A673 (cell line): Measurements from ENCODE around the gene MRPL28. TPM values are rescaled to one million over a fixed set of nuclear protein-coding genes. Genes with fewer than 3 reads are reported as not detected.

Source experiments
- BruUV-seq: library from RNA; stranded (reverse); fragments of 400-500 nt; replicated peaks from 2 replicates; lab custom pipeline; 2021; lab: Mats Ljungman, UMichigan
- CTCF ChIA-PET: fragments of 300-600 bp; sonication (Branson Sonifier 250); formaldehyde crosslinking; loops from one replicate; lab custom pipeline; 2022; ENCODE audit warnings: antibody characterized with exemption; lab: Charles Lee
- POLR2A ChIA-PET: fragments of 300-600 bp; sonication (Branson Sonifier 250); formaldehyde crosslinking; loops from one replicate; lab custom pipeline; 2022; ENCODE audit warnings: antibody characterized with exemption; ENCODE audit not compliant: low non-redundant PET; lab: Charles Lee
- DNase-seq: peaks from one replicate; pipeline ENCODE4 v3.0.0-alpha.2; 2015; ENCODE audit warnings: low spot score
- H3K27ac ChIP-seq: fragments of 200-600 bp; sonication (generic); 2 replicates; pipeline ENCODE4 v1.5.1; 2016; ENCODE audit warnings: mixed run types, low read depth, mild to moderate bottlenecking, mixed read lengths, antibody characterized with exemption, low read length; ENCODE audit not compliant: poor library complexity, severe bottlenecking
- H3K27me3 ChIP-seq: fragments of 200-600 bp; sonication (generic); replicated peaks from 2 replicates; pipeline ENCODE4 v1.6.1; 2017; ENCODE audit warnings: mixed run types, low read depth, mild to moderate bottlenecking, mixed read lengths, antibody characterized with exemption, low read length; ENCODE audit not compliant: insufficient read depth, poor library complexity
- H3K36me3 ChIP-seq: fragments of 200-600 bp; sonication (generic); 2 replicates; pipeline ENCODE4 v1.6.1; 2016; ENCODE audit warnings: mixed run types, mild to moderate bottlenecking, mixed read lengths, antibody characterized with exemption, low read length; ENCODE audit not compliant: insufficient read depth, poor library complexity, severe bottlenecking
- H3K4me1 ChIP-seq: fragments of 200-600 bp; sonication (generic); 2 replicates; pipeline ENCODE4 v1.6.1; 2017; ENCODE audit warnings: mixed run types, mild to moderate bottlenecking, mixed read lengths, antibody characterized with exemption, low read length; ENCODE audit not compliant: insufficient read depth, poor library complexity, severe bottlenecking
- H3K4me3 ChIP-seq: fragments of 200-600 bp; sonication (generic); 2 replicates; pipeline ENCODE4 v1.5.1; 2016; ENCODE audit warnings: low read depth, mixed run types, mild to moderate bottlenecking, mixed read lengths, low read length; ENCODE audit not compliant: poor library complexity, severe bottlenecking
- H3K9me3 ChIP-seq: fragments of 200-600 bp; sonication (generic); 2 replicates; pipeline ENCODE4 v1.6.1; 2016; ENCODE audit warnings: mixed run types, low read depth, mild to moderate bottlenecking, mixed read lengths, antibody characterized with exemption, low read length; ENCODE audit not compliant: poor library complexity, severe bottlenecking
- EZH2 ChIP-seq: fragments of 200-600 bp; sonication (generic); IDR thresholded peaks from 2 replicates; pipeline ENCODE4 v1.6.1; 2017; ENCODE audit warnings: borderline replicate concordance, low read depth, mild to moderate bottlenecking, mixed read lengths, antibody characterized with exemption, low read length; ENCODE audit not compliant: poor library complexity, severe bottlenecking
- intact Hi-C: fragments of 100-400 bp; cut with micrococcal nuclease; formaldehyde crosslinking; loops from one replicate; pipeline ENCODE4 v1.10.0; 2022; ENCODE audit not compliant: unreplicated experiment
- total RNA-seq: library from RNA; stranded (reverse); gene quantifications from 2 replicates; pipeline ENCODE4 v1.2.3, GENCODE V29; 2021
- TF ChIP-seq, protein P1 (sequence below): fragments of 300-800, 200-600 bp; sonication (generic); conservative IDR thresholded peaks from 2 replicates; pipeline ENCODE4 v1.5.1; 2017; ENCODE audit warnings: low read depth, mild to moderate bottlenecking, antibody characterized with exemption, low read length, moderate library complexity, mixed read lengths

The MRPL28 gene
- total RNA-seq, 1 experiment from 2014 or later: 150 TPM

DNA sequence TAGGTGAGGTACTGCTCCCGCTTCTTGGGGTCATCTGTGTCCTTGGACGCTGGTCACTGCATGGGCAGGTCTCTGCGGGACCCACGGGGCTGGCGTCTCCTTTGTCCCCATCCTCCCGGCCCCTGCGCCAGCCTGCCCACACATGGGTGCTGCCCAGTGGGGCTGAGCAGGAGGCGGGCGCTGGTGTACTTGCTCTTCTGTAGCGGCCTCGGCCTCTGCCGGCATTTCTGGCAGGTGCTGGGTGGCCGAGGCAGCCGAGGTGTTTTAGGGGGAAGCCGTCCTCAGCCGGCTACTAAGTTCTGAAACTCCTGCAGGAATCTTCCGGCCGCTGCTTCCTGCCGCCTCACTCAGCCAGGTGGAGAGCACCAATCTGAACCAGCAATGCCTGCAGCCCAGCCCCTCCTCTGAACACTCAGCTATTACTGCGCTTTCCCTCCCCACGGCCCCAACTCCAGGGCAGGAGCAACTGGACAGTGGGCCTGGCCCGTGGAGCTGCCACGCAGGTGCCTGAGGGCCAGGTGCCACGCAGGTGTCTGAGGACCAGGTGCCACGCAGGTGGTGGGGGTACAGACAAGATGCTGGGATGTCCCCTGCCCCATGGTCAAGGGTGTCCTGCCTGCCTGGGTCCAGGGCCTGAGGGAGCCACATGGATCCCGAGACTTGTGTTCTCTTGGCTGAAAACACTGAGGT lies 41.4 kb upstream of the MRPL28 start:
- intact Hi-C loops: no loop called here
- H3K4me1 ChIP-seq: no peaks in the 10 kb centered on the region
- H3K27ac ChIP-seq: no peak overlapping the region
- no TSS peak for BruUV-seq
- no peak overlapping the region for H3K4me3 ChIP-seq
- POLR2A ChIA-PET: no interaction called here
- CTCF ChIA-PET: no interaction called here
- no peaks in the 10 kb centered on the region for H3K36me3 ChIP-seq
- no peak for DNase-seq
- H3K9me3 ChIP-seq: no peaks in the 10 kb centered on the region
- TF ChIP-seq, protein P1, sequence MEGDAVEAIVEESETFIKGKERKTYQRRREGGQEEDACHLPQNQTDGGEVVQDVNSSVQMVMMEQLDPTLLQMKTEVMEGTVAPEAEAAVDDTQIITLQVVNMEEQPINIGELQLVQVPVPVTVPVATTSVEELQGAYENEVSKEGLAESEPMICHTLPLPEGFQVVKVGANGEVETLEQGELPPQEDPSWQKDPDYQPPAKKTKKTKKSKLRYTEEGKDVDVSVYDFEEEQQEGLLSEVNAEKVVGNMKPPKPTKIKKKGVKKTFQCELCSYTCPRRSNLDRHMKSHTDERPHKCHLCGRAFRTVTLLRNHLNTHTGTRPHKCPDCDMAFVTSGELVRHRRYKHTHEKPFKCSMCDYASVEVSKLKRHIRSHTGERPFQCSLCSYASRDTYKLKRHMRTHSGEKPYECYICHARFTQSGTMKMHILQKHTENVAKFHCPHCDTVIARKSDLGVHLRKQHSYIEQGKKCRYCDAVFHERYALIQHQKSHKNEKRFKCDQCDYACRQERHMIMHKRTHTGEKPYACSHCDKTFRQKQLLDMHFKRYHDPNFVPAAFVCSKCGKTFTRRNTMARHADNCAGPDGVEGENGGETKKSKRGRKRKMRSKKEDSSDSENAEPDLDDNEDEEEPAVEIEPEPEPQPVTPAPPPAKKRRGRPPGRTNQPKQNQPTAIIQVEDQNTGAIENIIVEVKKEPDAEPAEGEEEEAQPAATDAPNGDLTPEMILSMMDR: no peak
- TF ChIP-seq EZH2: no peak
- no peaks in the 10 kb centered on the region for H3K27me3 ChIP-seq

DNA sequence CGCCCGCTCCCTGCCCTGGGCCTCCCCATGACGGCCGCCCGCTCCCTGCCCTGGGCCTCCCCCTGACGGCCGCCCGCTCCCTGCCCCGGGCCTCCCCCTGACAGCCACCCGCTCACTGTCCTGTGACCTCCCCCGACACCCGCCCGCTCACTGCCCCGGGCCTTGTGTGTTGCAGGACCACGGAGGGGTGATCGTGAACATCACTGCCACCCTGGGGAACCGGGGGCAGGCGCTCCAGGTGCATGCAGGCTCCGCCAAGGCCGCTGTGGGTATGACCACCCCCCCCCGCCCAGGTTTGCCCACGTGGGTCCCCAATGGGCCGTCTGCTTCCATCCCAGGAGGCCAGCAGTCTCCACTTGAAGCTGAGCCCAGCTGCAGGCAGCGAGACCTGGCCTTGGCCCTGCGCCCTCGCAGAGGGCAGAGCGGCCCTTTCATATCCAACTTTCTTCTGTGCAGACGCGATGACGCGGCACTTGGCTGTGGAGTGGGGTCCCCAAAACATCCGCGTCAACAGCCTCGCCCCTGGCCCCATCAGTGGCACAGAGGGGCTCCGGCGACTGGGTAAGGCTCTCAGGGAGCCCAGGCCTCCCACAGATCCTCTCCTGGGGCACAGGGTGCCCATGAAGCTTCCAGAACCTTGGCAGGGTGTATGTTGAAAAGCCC lies 40.3 kb upstream of the MRPL28 start:
- no TSS peak for BruUV-seq
- Histone ChIP-seq H3K4me3 (no peak overlapping the region), H3K27ac (no peak overlapping the region), H3K4me1 (no peaks in the 10 kb centered on the region), H3K27me3 (no peaks in the 10 kb centered on the region), H3K36me3 (no peaks in the 10 kb centered on the region), H3K9me3 (no peaks in the 10 kb centered on the region)
- ChIA-PET CTCF (no interaction called here), POLR2A (no interaction called here)
- intact Hi-C loops: no loop called here
- no peak for DNase-seq
- no peak for TF ChIP-seq EZH2
- TF ChIP-seq, protein P1: no peak

DNA sequence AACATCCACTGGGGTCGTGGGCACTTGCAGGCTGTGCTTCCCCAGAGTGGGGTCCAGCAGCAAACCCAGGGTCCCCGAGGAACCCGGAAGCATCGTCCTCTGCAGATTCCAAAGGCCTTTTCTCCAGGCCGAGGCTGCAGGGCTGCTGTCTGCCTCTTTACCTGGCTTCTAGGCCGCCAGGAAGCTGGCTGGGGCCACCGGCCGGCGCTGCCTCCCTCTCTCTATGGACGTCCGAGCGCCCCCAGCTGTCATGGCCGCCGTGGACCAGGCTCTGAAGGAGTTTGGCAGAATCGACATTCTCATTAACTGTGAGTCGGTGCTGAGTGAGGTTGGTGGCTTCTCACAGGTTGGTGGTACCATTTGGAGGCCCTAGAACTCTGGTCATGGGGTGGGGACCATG lies 36.9 kb upstream of the MRPL28 start:
- Histone ChIP-seq H3K36me3 (no peaks in the 10 kb centered on the region), H3K27ac (no peak overlapping the region), H3K27me3 (no peaks in the 10 kb centered on the region), H3K9me3 (no peaks in the 10 kb centered on the region), H3K4me3 (no peak overlapping the region), H3K4me1 (no peaks in the 10 kb centered on the region)
- ChIA-PET POLR2A (no interaction called here), CTCF (no interaction called here)
- TF ChIP-seq, protein P1: no peak
- TF ChIP-seq EZH2: no peak
- intact Hi-C loops: no loop called here
- no TSS peak for BruUV-seq
- no peak for DNase-seq
